Measurements from ENCODE around the gene FREY1.
"Not testable (repeated sequence)": the region's sequence is repeated elsewhere in the genome, so short reads cannot be mapped to it uniquely, and the experiment has no call there.

FREY1 gene

DNA sequence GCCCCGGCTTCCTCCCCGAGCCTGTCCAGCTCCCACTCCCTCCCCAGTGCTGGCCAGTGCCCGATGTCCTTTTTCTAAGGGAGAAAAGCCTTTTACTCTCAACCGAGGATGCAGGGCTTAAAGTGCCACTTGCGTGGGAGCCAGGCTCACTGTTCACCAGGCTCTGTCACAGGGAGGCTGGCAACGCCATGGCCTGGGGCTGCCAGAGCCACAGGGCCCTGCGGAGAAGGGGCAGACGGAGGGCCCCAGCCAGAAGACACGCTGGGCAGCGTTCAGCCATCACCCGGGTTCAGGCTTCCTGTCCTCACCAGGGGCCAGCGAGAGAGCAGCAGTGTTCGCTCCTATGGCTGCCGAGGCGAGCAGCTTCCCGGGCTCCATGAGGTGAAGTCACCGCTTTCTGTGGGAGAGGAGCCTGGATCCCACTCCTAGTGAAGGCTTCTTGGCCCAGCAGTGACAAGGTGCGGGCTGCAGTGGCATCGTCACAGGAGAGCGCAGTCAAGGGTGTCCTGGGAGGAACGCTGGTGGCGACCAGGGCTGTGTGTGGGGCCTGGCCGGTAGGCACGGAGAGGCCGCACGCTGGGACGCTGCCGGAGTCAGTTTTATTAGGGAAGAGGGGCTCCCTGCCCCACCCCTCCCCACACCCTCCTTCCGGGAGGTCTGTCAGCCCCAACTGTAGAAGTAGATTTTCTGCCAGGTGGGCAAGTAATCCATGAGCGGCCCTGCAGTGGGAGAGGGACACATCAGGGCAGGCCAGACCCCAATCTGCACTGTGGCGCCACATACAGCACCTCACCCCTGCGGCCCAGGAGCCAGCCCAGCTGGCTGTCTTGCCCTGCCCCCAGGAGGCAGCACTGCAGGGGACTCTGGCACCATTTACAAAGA, 2.8 kb upstream of the FREY1 start:
- Histone ChIP-seq H3K27ac (replicated peaks) (no peak overlapping the region), H3K27me3 (ENCODE audit: insufficient read depth, poor library complexity, severe bottlenecking) (no peaks in the 10 kb centered on the region), H3K4me3 (replicated peaks; ENCODE audit: insufficient read depth, low read length) (no peak overlapping the region)
- DNase-seq (ENCODE audit: low read depth in 1 of 2, low spot score in 1 of 2), result no peak
- TF ChIP-seq GABPA (IDR thresholded peaks at IDR 0.05; ENCODE audit: low read depth) (no peak), SPI1 (IDR thresholded peaks at IDR 0.05; ENCODE audit: borderline replicate concordance, low read depth) (no peak), POLR2AphosphoS5 (IDR thresholded peaks at IDR 0.05; ENCODE audit: low read depth) (no peak)
- TF ChIP-seq, protein P1, sequence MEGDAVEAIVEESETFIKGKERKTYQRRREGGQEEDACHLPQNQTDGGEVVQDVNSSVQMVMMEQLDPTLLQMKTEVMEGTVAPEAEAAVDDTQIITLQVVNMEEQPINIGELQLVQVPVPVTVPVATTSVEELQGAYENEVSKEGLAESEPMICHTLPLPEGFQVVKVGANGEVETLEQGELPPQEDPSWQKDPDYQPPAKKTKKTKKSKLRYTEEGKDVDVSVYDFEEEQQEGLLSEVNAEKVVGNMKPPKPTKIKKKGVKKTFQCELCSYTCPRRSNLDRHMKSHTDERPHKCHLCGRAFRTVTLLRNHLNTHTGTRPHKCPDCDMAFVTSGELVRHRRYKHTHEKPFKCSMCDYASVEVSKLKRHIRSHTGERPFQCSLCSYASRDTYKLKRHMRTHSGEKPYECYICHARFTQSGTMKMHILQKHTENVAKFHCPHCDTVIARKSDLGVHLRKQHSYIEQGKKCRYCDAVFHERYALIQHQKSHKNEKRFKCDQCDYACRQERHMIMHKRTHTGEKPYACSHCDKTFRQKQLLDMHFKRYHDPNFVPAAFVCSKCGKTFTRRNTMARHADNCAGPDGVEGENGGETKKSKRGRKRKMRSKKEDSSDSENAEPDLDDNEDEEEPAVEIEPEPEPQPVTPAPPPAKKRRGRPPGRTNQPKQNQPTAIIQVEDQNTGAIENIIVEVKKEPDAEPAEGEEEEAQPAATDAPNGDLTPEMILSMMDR (IDR thresholded peaks at IDR 0.05; ENCODE audit: insufficient read depth, low read length), result no peak
- TF ChIP-seq, protein P2, sequence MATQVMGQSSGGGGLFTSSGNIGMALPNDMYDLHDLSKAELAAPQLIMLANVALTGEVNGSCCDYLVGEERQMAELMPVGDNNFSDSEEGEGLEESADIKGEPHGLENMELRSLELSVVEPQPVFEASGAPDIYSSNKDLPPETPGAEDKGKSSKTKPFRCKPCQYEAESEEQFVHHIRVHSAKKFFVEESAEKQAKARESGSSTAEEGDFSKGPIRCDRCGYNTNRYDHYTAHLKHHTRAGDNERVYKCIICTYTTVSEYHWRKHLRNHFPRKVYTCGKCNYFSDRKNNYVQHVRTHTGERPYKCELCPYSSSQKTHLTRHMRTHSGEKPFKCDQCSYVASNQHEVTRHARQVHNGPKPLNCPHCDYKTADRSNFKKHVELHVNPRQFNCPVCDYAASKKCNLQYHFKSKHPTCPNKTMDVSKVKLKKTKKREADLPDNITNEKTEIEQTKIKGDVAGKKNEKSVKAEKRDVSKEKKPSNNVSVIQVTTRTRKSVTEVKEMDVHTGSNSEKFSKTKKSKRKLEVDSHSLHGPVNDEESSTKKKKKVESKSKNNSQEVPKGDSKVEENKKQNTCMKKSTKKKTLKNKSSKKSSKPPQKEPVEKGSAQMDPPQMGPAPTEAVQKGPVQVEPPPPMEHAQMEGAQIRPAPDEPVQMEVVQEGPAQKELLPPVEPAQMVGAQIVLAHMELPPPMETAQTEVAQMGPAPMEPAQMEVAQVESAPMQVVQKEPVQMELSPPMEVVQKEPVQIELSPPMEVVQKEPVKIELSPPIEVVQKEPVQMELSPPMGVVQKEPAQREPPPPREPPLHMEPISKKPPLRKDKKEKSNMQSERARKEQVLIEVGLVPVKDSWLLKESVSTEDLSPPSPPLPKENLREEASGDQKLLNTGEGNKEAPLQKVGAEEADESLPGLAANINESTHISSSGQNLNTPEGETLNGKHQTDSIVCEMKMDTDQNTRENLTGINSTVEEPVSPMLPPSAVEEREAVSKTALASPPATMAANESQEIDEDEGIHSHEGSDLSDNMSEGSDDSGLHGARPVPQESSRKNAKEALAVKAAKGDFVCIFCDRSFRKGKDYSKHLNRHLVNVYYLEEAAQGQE (IDR thresholded peaks at IDR 0.05; ENCODE audit: insufficient replicate concordance, low read depth), result no peak

DNA sequence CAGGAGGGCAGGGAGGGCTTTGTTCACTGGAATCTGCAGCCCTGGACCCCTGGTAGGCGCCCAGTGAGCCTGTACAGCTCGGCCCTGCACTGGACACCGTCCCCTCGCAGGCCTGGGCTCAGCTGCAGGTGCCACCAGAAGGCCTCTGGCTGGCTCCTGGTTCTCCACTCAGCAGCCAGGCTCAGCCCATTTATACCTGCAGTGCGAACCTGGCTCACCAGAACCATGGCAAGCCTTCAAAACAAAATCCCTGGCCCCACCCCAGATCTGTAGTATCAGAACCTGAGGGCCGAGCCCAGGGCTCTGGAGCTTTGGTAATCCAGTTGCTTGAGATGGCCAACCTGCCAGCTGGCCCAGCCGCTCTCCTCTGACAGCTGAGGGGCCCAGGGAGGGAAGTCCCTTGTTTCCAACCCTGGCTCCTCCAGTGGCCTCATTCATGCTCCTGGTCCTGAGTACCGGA, 870 bp upstream of the FREY1 start:
- H3K4me3 ChIP-seq (replicated peaks; ENCODE audit: insufficient read depth, low read length), result no peak overlapping the region
- no peaks in the 10 kb centered on the region for H3K27me3 ChIP-seq (ENCODE audit: insufficient read depth, poor library complexity, severe bottlenecking)
- no peak overlapping the region for H3K27ac ChIP-seq (replicated peaks)
- TF ChIP-seq, protein P2 (IDR thresholded peaks at IDR 0.05; ENCODE audit: insufficient replicate concordance, low read depth), result no peak
- TF ChIP-seq, protein P1 (IDR thresholded peaks at IDR 0.05; ENCODE audit: insufficient read depth, low read length), result no peak
- TF ChIP-seq POLR2AphosphoS5 (IDR thresholded peaks at IDR 0.05; ENCODE audit: low read depth), result no peak
- no peak for TF ChIP-seq GABPA (IDR thresholded peaks at IDR 0.05; ENCODE audit: low read depth)
- no peak for TF ChIP-seq SPI1 (IDR thresholded peaks at IDR 0.05; ENCODE audit: borderline replicate concordance, low read depth)
- no peak for DNase-seq (ENCODE audit: low read depth in 1 of 2, low spot score in 1 of 2)

DNA sequence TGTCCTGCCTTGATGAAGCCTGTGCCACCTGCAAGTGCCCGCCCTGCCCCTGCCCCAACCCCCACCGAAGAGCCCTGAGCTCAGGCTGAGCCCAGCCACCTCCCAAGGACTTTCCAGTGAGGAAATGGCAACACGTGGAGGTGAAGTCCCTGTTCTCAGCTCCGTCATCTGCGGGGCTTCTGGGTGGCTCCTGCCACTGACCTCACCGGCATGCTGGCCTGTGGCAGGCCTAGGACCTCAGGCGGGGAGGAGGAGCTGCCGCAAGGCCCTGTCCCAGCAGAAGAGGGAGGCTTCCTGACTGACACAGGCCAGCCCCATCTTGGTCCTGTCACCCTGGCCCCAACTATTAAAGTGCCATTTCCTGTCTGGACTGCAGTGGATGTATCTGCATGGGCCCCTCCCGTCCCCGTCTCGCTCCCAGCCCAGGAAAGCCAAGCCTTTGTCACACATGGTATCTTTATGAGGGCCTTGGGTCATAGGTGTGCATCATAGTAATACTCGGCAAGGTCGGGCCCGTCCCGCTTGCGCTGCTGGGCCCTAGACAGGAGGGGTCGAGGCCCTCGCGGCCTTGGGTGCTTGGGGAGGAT, 882 bp downstream of the FREY1 start:
- no peak for DNase-seq (ENCODE audit: low read depth in 1 of 2, low spot score in 1 of 2)
- TF ChIP-seq SPI1 (IDR thresholded peaks at IDR 0.05; ENCODE audit: borderline replicate concordance, low read depth), result no peak
- no peak for TF ChIP-seq GABPA (IDR thresholded peaks at IDR 0.05; ENCODE audit: low read depth)
- TF ChIP-seq, protein P2 (IDR thresholded peaks at IDR 0.05; ENCODE audit: insufficient replicate concordance, low read depth), result no peak
- no peak for TF ChIP-seq POLR2AphosphoS5 (IDR thresholded peaks at IDR 0.05; ENCODE audit: low read depth)
- TF ChIP-seq, protein P1 (IDR thresholded peaks at IDR 0.05; ENCODE audit: insufficient read depth, low read length), result no peak
- Histone ChIP-seq H3K27ac (replicated peaks) (no peak overlapping the region), H3K27me3 (ENCODE audit: insufficient read depth, poor library complexity, severe bottlenecking) (no peaks in the 10 kb centered on the region), H3K4me3 (replicated peaks; ENCODE audit: insufficient read depth, low read length) (no peak overlapping the region)

DNA sequence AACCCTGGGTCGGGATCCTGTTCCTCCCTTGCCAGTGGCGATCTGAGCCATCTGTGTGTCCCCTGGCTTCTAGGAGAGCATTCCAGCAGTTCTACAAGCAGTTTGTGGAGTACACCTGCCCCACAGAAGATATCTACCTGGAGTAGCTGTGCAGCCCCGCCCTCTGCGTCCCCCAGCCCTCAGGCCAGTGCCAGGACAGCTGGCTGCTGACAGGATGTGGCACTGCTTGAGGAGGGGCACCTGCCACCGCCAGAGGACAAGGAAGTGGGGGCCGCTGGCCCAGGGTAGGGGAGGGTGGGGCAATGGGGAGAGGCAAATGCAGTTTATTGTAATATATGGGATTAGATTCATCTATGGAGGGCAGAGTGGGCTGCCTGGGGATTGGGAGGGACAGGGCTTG, 1.5 kb downstream of the FREY1 start:
- H3K27me3 ChIP-seq (ENCODE audit: insufficient read depth, poor library complexity, severe bottlenecking); DNase-seq (ENCODE audit: low read depth in 1 of 2, low spot score in 1 of 2); H3K4me3 ChIP-seq (replicated peaks; ENCODE audit: insufficient read depth, low read length); H3K27ac ChIP-seq (replicated peaks): not testable (repeated sequence)
